GM18520 (cell line): ENCODE measurements around the gene SLC4A7.
"Not testable (repeated sequence)": the region's sequence is repeated elsewhere in the genome, so short reads cannot be mapped to it uniquely, and the experiment has no call there.

Experiments used
- ATAC-seq: cut with Tn5 transposase; IDR thresholded peaks from one replicate; pipeline ENCODE4 v1.9.1; 2021; ENCODE audit not compliant: unreplicated experiment

Gene SLC4A7

DNA sequence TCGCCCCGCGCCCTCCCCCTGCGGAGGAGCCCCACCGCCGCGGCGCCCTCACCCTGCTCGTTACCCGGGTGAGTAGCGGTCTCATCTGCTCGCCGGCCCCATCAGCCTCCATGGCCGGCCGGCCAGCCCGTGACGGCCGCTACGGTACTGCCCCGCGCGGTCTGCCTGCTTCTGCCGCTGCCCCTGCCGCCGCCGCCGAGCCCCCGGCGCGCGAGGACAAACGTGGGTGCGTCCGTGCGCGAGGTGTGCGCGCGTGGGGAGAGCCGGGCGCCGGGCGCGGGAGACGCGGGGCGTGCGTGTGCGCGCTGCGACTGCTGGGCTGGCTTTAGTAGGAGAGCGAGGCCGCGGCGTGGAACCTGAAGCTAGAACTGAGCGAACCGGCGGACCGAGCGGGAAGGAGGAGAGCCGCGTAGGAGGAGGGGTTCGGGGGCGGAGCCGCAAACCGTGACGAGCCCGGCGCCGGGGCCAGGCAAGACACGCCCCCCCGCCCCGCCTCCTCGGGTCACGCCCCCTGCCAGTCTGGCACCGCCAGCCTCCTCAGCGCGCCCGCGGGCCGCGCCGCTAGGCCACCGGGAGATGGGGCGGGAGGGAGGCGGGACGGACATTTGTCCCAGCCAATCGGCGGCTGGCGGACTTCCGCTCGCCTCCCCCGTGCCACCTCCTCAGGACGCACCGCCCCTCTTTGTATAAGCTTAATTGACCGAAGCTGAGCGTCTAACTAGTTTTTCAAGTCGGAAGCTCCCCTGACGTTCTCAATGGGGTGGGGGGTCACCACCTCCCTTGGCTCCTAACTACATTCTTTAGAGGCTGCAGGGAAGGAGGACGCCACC is at the start of gene SLC4A7:
Gene SLC4A7, minus strand, starts transcription at position 370 of the 830 bp plus-strand sequence. Its CDS starts 258 bp downstream, at position 112.
- ATAC-seq = peak; percentile 95

GRCh38 chr3:27533261-27533607 is 49.0 kb upstream of the SLC4A7 start:
- ATAC-seq = no peak

DNA sequence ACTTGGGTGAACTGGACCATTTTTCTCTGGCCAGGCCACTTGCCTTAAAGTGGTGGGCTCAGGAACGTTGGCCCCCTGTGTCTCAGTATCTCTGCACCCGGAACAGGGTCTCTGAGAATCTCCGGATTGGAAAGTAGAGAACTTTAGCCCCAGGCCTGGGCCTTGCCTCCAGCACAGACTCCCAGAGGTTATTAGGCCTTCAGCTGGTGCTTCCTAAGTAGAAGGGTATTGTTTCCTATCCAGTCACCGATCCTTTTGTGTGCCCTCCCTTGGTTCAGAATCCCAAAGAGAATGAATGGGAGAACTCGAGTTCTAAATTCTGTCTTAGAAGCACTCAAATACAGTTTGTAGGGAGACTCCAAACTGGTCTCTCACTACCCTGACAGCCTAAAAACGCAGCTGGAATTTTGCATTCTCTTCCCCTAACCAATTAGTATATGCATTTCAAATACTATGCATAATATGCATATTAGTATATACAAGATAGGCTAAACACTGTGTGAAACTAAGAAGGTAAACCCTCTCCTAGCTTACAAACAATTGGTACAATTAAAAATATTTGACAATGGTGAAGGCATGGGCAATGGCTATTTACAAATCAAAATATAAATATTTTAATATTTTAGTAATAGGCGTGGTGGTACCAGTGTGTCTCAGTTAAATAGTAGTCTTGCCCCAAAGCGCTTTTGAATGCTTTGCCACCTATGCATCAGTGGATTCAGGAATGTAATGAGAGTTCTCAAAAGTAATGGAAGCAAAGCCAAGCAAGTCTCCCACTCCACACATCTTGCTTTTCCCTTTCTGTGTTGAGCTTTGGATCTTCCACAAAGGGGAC is 48.5 kb upstream of the SLC4A7 start:
- ATAC-seq = no peak

DNA sequence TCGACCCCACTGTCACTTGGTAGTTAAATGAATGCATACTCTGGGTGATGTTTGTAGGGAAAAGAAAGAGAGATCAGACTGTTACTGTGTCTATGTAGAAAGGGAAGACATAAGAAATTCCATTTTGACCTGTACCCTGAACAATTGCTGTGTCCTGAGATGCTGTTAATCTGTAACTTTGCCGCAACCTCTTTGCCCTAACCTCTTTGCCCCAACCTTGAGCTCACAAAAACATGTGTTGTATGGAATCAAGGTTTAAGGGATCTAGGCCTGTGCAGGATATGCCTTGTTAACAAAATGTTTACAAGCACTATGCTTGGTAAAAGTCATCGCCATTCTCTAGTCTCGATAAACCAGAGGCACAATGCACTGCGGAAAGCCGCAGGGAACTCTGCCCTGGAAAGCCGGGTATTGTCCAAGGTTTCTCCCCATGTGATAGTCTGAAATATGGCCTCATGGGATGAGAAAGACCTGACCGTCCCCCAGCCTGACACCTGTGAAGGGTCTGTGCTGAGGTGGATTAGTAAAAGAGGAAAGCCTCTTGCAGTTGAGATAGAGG is 47.1 kb upstream of the SLC4A7 start:
- ATAC-seq = not testable (repeated sequence)

GRCh38 chr3:27528791-27529190 is 44.6 kb upstream of the SLC4A7 start:
- ATAC-seq = no peak

- no peak for ATAC-seq
Observed at GRCh38 chr3:27526614-27527315, 42.6 kb upstream of the SLC4A7 start.

DNA sequence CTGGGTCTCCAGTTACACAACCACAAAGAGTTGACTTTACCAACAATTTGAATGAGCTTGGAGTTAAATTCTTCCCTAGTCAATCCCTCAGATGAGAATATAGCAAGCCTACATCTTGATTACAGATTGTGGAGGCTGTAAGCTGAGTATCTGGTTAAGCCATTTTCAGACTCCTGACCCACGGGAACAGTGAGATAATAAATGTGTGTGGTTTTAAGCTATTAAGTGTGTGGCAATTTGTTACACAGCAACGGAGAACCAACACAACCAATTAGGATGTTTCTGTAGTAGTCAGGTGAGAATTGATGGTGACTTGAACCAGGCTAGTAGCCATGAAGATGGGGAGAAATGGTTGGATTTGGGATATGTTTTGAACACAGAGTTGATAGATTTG is 37.7 kb upstream of the SLC4A7 start:
- ATAC-seq = no peak

DNA sequence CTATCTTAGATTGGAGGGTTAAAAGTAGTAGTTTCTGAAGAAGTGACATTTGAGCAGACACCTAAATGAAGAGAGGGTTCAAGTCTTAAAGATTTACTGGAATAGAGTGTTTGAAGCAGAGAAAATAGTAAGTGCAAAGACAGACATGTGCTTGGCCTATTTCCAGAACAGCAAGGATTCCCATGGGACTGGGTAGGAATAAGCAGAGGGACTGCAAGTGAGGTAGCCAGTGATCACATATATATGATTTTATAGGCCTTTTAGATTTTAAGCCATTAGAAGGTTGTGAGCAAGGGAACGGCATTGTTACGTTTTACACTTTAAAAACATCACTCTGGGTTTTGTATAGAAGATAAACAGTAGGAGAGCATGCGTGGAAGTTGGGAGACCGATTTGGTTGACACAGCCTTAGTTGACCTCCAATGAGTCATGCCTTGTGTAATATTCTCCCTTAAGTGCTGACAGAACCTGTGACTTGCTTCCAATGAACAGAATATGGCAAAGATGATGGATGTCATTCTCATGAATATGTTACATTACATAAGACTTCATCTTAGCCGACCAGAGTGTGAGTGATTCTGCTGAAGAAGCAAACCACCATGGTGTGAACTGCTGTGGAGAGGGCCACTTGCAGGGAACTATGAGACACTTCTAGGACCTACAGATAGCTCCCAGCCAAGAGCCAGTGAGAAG is 37.1 kb upstream of the SLC4A7 start:
- no peak for ATAC-seq

GRCh38 chr3:27511724-27512422 is 27.7 kb upstream of the SLC4A7 start:
- no peak for ATAC-seq

GRCh38 chr3:27509376-27509775 is 25.2 kb upstream of the SLC4A7 start:
- no peak for ATAC-seq

- no peak for ATAC-seq
Observed at GRCh38 chr3:27508424-27508823, 24.2 kb upstream of the SLC4A7 start.

GRCh38 chr3:27507515-27508266 is 23.5 kb upstream of the SLC4A7 start:
- no peak for ATAC-seq

DNA sequence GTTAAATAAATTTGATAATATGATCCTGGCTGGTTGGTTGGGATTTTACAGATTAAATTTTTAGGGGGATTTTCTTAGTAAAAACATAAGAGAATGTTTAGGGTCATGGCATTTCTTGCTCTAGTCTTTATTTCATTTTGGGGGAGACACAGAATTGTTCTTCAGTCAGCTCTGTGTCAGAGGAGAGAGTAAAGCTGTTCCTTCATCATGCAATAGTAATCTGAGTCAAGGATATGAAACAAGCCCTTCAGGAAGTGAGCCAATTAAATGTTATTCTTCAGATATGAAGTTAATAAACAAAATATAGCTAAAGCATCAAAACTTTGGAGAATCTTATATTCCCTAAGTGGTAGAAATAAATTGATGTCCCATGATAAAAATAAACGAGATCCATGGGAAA is 22.9 kb upstream of the SLC4A7 start:
- no peak for ATAC-seq

GRCh38 chr3:27504749-27505148 is 20.6 kb upstream of the SLC4A7 start:
- ATAC-seq = no peak

- ATAC-seq = no peak
Observed at GRCh38 chr3:27503526-27503925, 19.3 kb upstream of the SLC4A7 start.

DNA sequence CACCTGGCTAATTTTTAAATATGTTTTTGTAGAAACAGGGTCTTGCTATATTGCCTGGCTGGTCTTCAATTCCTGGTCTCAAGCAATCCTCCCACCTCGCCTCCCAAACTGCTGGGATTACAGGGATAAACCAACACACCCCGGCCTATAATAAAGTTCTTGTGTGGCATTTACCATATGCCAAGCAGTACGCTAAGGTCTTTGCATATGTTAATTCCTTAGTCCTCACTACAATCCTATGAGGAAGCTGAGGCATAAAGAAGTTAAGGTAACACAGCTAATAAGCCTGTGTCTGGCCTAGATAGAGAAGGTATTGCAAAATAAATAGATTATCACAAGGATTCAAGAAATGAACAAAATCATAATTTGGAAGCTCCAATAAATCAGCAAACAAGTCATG is 17.6 kb upstream of the SLC4A7 start:
- no peak for ATAC-seq

- ATAC-seq = no peak
Observed at GRCh38 chr3:27500986-27501385, 16.8 kb upstream of the SLC4A7 start.

DNA sequence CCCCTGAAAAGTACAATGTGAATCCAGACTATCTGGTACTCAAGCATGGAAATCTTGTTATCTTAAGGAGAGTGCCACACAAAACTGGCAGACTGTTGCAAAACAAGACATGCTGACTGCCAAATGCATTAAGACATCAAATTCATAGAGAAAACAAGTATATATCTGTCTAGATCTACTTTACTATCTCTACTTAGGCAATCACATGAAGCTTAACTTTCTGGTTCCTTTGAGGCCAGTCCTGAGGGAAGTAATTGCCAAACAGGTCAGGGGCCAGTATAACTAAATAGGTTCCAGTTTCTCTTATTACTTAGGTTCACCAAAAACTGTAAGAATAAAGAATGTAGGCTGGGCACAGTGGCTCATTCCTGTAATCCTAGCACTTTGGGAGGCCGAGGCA is 15.9 kb upstream of the SLC4A7 start:
- ATAC-seq = no peak

GRCh38 chr3:27494784-27495183 is 10.6 kb upstream of the SLC4A7 start:
- no peak for ATAC-seq
